Activated T-helper 1 cell treated with anti-CD3 and anti-CD28 coated beads, Interleukin-12 subunit alpha, Interleukin-12 subunit beta, Interleukin-2, Interleukin-4 antibody, amounts not matched to agents 30 ng/mL and 10 ng/mL and 1 ng/mL, durations not matched to agents 14 hours and 24 hours and 36 hours (primary cell): ENCODE data around the gene CMTM4. TPM values are rescaled to one million over a fixed set of nuclear protein-coding genes. Genes with fewer than 3 reads are reported as not detected.
"Not testable (repeated sequence)": the region's sequence is repeated elsewhere in the genome, so short reads cannot be mapped to it uniquely, and the experiment has no call there.

Experiments used
- DNase-seq: peaks from one replicate; pipeline ENCODE4 v3.0.0; 2021; ENCODE audit warnings: low spot score
- H3K27ac Mint-ChIP-seq: one replicate; pipeline ENCODE4 v1.8.0; 2021; ENCODE audit warnings: mild to moderate bottlenecking, mixed read lengths
- H3K27me3 Mint-ChIP-seq: one replicate; pipeline ENCODE4 v1.8.0; 2022; ENCODE audit warnings: mild to moderate bottlenecking, moderate library complexity, mixed read lengths; ENCODE audit not compliant: insufficient read depth
- H3K36me3 Mint-ChIP-seq: one replicate; pipeline ENCODE4 v1.8.0; 2021; ENCODE audit warnings: low read depth, mixed read lengths
- H3K4me1 Mint-ChIP-seq: one replicate; pipeline ENCODE4 v1.8.0; 2021; ENCODE audit warnings: low read depth, mixed read lengths
- H3K4me3 Mint-ChIP-seq: one replicate; pipeline ENCODE4 v1.8.0; 2021; ENCODE audit warnings: mild to moderate bottlenecking, moderate library complexity, mixed read lengths
- H3K9me3 Mint-ChIP-seq: one replicate; pipeline ENCODE4 v1.8.0; 2021; ENCODE audit warnings: mixed read lengths
- intact Hi-C: fragments of 100-400 bp; cut with micrococcal nuclease; formaldehyde crosslinking; loops from one replicate; pipeline ENCODE4 v1.15.1; 2024
- total RNA-seq: library from RNA; stranded (reverse); gene quantifications from 2 replicates; pipeline ENCODE4 v1.2.3, GENCODE V29; 2022

Gene CMTM4
- total RNA-seq, 1 donor from 2014 or later = 3.3 TPM

- Mint-ChIP-seq H3K36me3 (peaks cover 24% of the 10 kb centered on the region), H3K4me1 (peaks cover 20% of the 10 kb centered on the region)
- intact Hi-C loops = loop anchor here (2.0 kb wide), 1 partner anchor 17 kb away; no protein-coding TSS in a partner anchor
Observed at GRCh38 chr16:66581246-66581952, 115.1 kb downstream of the CMTM4 start.

GRCh38 chr16:66580605-66581209 is 115.8 kb downstream of the CMTM4 start:
- Mint-ChIP-seq H3K9me3 (no peaks in the 10 kb centered on the region), H3K36me3 (peaks cover 21% of the 10 kb centered on the region), H3K27ac (no peak overlapping the region), H3K27me3 (peaks cover 34% of the 10 kb centered on the region), H3K4me3 (no peak overlapping the region), H3K4me1 (peaks cover 17% of the 10 kb centered on the region)
- intact Hi-C loops = loop anchor here (2.0 kb wide), 1 partner anchor 16 kb away; no protein-coding TSS in a partner anchor
- no peak for DNase-seq

More at GRCh38 chr16:66581246-66581952, 115.1 kb downstream of the CMTM4 start:
- no peak for DNase-seq
- Mint-ChIP-seq H3K4me3 (no peak overlapping the region), H3K9me3 (no peaks in the 10 kb centered on the region), H3K27ac (no peak overlapping the region), H3K27me3 (peaks cover 34% of the 10 kb centered on the region)

DNA sequence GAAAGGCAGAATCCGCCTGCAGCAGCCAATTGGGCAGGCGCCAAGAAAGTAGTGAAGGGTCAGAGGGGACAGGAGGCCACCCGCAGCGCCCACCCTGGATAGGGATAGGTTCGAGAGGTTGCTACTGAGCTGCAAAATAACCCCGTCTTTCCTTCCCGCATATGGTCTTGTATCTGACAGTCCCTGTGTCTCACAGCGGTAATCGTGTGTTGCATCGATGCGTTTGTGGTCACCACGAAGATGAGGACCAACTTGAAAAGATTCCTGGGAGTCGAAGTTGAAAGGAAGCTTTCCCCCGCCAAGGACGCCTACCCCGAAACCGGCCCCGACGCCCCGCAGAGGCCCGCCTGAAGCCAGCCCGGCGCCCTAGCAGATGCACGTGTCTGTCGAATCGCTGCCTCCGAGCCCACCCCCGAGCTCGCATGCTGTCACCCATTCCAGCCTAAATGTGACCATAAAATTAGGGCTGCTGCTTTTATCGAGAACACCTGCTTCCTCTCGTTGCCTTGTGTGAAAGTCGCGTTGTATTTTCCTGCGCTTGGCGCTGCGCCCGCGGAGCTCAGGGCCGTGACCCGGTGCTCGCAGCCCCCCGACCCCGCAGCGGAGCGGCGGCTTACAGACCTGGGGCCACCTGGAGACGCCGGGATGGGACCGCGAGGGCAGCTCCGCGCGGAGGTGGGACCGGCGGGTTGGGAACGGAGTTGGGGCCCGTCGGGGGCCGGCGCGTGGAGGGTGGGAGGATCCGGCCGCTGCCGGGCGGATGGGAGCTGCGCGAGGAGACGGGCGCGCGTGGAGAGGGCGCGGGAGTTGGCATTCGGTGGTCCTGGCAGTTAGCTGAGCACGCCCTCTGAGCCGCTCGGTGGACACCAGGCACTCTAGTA is 117.7 kb downstream of the CMTM4 start, which contains the start of gene CMTM2:
Gene CMTM2 (plus strand): TSS at position 813 of the 881 bp plus-strand sequence. CDS start 145 bp downstream, outside the sequence.
- peaks cover 34% of the 10 kb centered on the region for H3K27me3 Mint-ChIP-seq
- H3K36me3 Mint-ChIP-seq = peaks cover 30% of the 10 kb centered on the region
- no peak for DNase-seq
- H3K27ac Mint-ChIP-seq = no peak within 1 kb of the TSS
- intact Hi-C loops = no loop called here
- H3K4me3 Mint-ChIP-seq = peak within 1 kb of the TSS; percentile 11
- peaks cover 14% of the 10 kb centered on the region for H3K4me1 Mint-ChIP-seq
- H3K9me3 Mint-ChIP-seq = no peaks in the 10 kb centered on the region

DNA sequence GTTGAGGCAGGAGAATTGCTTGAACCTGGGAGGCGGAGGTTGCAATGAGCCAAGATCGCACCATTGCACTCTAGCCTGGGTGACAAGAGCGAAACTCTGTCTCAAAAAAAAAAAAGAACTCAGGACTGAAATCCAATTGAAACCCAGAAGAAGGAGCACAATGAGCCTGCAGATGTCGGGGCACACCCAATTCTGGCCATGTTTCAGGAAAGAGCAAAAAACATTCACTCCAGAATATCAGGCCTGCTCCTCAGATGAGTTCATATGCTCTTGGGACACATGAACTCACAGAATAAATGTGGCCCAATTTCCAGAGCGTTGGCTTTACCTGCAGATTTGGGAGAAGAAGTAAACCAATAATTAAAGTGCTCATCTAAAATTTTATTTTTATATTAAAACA is 120.2 kb downstream of the CMTM4 start:
- H3K36me3 Mint-ChIP-seq = peaks cover 35% of the 10 kb centered on the region
- H3K4me3 Mint-ChIP-seq = no peak overlapping the region
- H3K27ac Mint-ChIP-seq = no peak overlapping the region
- DNase-seq = no peak
- H3K4me1 Mint-ChIP-seq = peaks cover 11% of the 10 kb centered on the region
- H3K27me3 Mint-ChIP-seq = peaks cover 34% of the 10 kb centered on the region
- intact Hi-C loops = no loop called here
- no peaks in the 10 kb centered on the region for H3K9me3 Mint-ChIP-seq

DNA sequence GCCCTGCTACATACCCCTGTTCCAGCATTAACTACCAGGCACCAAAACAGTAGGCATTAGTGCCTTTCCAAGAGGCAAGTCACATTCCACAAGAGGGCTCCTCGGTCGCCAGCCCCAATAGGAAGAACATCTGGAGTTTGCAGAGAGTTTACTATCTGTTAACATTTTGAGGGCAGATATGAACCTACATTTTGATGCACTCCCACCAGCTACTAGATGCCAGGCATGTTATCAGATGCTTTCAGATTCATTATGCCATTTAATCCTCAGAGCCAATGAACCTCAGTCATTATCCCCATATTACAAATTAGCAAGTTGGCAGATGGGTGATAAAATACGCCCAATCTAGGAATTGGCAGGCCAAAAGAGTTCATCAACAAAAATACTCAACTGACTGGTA is 121.5 kb downstream of the CMTM4 start:
- no peak overlapping the region for H3K4me3 Mint-ChIP-seq
- intact Hi-C loops = no loop called here
- H3K36me3 Mint-ChIP-seq = peaks cover 44% of the 10 kb centered on the region
- peaks cover 30% of the 10 kb centered on the region for H3K27me3 Mint-ChIP-seq
- peaks cover 11% of the 10 kb centered on the region for H3K4me1 Mint-ChIP-seq
- H3K9me3 Mint-ChIP-seq = no peaks in the 10 kb centered on the region
- no peak overlapping the region for H3K27ac Mint-ChIP-seq
- no peak for DNase-seq

DNA sequence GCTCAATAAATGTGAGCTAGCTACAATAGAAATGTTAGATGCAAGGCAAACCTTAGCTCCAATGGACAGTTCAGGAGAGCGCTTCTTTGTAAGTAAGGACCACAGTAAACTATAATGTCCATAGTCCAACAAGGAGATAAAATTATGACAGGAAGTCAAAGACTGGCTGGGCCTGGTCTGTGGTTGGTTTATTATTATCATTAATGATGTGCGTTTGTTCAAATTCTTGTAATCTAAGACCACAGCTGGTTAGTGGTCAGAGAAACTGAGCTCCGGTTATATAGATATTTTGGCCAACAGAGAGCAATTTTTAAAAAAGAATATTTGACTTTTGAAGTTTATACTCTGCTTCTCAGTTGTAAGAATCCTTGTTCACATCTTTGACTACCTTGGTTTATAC is 122.0 kb downstream of the CMTM4 start:
- peaks cover 17% of the 10 kb centered on the region for H3K4me1 Mint-ChIP-seq
- H3K9me3 Mint-ChIP-seq = no peaks in the 10 kb centered on the region
- intact Hi-C loops = no loop called here
- peaks cover 25% of the 10 kb centered on the region for H3K27me3 Mint-ChIP-seq
- DNase-seq = no peak
- peaks cover 46% of the 10 kb centered on the region for H3K36me3 Mint-ChIP-seq
- H3K4me3 Mint-ChIP-seq = no peak overlapping the region
- no peak overlapping the region for H3K27ac Mint-ChIP-seq

- Mint-ChIP-seq H3K27ac (no peak overlapping the region), H3K27me3 (peaks cover 23% of the 10 kb centered on the region)
Observed at GRCh38 chr16:66574081-66574480, 122.5 kb downstream of the CMTM4 start.

DNA sequence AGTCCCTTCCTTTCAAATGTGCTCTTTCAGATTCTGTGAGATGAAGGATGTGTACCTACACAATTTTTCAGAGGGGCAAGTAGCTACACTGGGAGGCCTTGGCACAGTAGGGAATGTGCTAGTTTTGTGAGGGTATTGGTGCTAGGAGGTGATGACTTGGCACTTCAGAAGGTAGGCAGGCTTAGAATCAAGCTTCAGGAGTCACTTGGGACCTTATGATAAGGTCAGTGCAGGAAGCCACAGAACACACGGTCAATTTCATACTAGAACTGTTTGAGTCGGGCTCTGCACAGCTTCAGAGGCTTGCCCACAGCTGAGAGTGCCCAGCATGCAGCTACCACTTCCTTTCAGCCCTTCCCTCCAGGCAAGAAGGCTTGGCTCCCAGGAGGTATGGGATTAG is 124.2 kb downstream of the CMTM4 start:
- Mint-ChIP-seq H3K4me1 (peaks cover 27% of the 10 kb centered on the region), H3K4me3 (no peak overlapping the region), H3K36me3 (peaks cover 46% of the 10 kb centered on the region), H3K27ac (peak overlapping the region; percentile 2), H3K9me3 (peaks cover 1% of the 10 kb centered on the region), H3K27me3 (peaks cover 6% of the 10 kb centered on the region)
- intact Hi-C loops = no loop called here
- DNase-seq = no peak

More at GRCh38 chr16:66574081-66574480, 122.5 kb downstream of the CMTM4 start:
- no peaks in the 10 kb centered on the region for H3K9me3 Mint-ChIP-seq
- DNase-seq = no peak
- H3K4me1 Mint-ChIP-seq = peaks cover 21% of the 10 kb centered on the region
- H3K4me3 Mint-ChIP-seq = no peak overlapping the region
- peaks cover 49% of the 10 kb centered on the region for H3K36me3 Mint-ChIP-seq
- intact Hi-C loops = no loop called here

DNA sequence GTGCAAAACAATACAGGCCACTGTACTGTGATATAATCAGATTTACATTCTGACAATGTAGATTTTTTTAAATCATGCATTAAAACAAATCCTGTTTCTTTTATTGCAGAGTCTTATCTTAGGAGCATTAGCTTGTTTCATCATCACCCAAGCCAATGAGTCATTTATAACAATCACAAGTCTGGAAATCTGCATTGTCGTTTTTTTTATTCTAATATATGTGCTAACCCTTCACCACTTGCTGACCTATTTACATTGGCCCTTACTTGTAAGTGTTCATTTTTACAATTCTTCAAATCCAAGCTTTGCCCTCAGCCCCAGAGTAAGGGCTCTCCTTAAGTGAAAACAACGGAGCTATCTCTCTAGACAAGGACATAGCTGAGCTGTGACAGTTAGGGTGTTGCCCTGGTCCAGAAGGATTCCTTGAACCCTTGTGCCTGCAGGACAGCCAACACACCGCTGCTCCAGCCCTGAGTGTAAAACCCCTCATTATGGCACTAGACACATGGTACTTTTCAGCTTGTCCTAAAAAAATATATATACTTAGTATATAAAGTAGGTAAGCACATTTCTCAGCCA is 126.6 kb downstream of the CMTM4 start:
- Mint-ChIP-seq H3K27me3 (no peaks in the 10 kb centered on the region), H3K4me3 (no peak overlapping the region), H3K4me1 (peaks cover 35% of the 10 kb centered on the region), H3K36me3 (peaks cover 56% of the 10 kb centered on the region), H3K27ac (no peak overlapping the region), H3K9me3 (peaks cover 3% of the 10 kb centered on the region)
- intact Hi-C loops = no loop called here
- no peak for DNase-seq

DNA sequence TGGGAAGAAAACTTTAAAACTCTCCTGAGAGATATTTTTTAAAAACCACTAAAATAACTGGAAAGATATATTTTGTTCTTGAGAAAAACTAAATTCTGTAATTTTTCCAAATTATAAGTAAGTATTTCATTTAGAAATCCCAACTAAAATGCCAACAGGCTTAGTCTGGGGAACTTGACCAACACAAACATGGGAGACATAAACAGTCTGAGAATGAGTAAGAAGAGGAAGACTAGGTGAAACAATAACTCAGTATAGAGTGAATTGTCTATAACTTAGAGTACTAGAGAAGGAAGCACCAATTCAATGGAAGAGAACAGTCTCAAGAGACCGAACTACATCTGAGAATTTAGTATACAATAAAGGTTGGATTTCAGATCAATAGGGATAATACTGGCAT is 127.4 kb downstream of the CMTM4 start:
- peaks cover 39% of the 10 kb centered on the region for H3K4me1 Mint-ChIP-seq
- H3K9me3 Mint-ChIP-seq = peaks cover 3% of the 10 kb centered on the region
- peaks cover 52% of the 10 kb centered on the region for H3K36me3 Mint-ChIP-seq
- no peak for DNase-seq
- intact Hi-C loops = no loop called here
- no peak overlapping the region for H3K4me3 Mint-ChIP-seq
- no peak overlapping the region for H3K27ac Mint-ChIP-seq
- no peaks in the 10 kb centered on the region for H3K27me3 Mint-ChIP-seq

GRCh38 chr16:66568355-66568754 is 128.2 kb downstream of the CMTM4 start:
- no peak for DNase-seq
- Mint-ChIP-seq H3K27me3 (no peaks in the 10 kb centered on the region), H3K4me1 (peaks cover 47% of the 10 kb centered on the region), H3K27ac (no peak overlapping the region), H3K4me3 (no peak overlapping the region), H3K9me3 (peaks cover 3% of the 10 kb centered on the region), H3K36me3 (peaks cover 56% of the 10 kb centered on the region)
- intact Hi-C loops = no loop called here

DNA sequence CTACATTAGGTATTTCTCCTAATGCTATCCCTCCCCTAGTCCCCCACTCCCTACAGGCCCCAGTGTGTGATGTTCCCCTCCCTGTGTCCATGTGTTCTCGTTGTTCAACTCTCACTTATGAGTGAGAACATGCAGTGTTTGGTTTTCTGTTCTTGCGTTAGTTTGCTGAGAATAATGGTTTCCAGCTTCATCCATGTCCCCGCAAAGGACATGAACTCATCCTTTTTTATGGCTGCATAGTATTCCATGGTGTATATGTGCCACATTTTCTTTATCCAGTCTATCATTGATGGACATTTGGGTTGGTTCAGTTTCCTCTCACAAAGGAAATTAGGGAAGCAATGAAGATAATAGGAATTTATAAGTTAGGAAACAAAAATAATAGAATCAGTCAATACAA is 129.3 kb downstream of the CMTM4 start:
- not testable (repeated sequence) for H3K27me3 Mint-ChIP-seq, DNase-seq

More for the DNA sequence above, 129.3 kb downstream of the CMTM4 start:
- H3K4me3 Mint-ChIP-seq, H3K9me3 Mint-ChIP-seq, intact Hi-C loops: not testable (repeated sequence)
- Mint-ChIP-seq H3K27ac (peak overlapping the region; percentile 18), H3K36me3 (peaks cover 60% of the 10 kb centered on the region), H3K4me1 (peaks cover 54% of the 10 kb centered on the region)
